ENCODE measurements around the gene SUPT5H.

GRCh38 chr19:39445196-39446111 lies at the start of gene SUPT5H:
- TF ChIP-seq PPARA (CRISPR knock-in tag; IDR thresholded peaks at IDR 0.05; ENCODE audit: borderline replicate concordance) (no peak), OSR1 (CRISPR knock-in tag; IDR thresholded peaks at IDR 0.05) (no peak), GLIS3 (CRISPR knock-in tag; IDR thresholded peaks at IDR 0.05) (no peak), ESRRG (CRISPR knock-in tag; IDR thresholded peaks at IDR 0.05) (no peak)
